Heart left ventricle (tissue), 16 donors: ENCODE data around the gene FER. TPM values are rescaled to one million over a fixed set of nuclear protein-coding genes. Genes with fewer than 3 reads are reported as not detected.
A peak's percentile ranks its signal among the peaks of the same experiment; 100 is the strongest.

Source experiments
- ATAC-seq, 4 donors: fragments of 200-7000 bp; cut with Tn5 transposase; one replicate each; pipeline ENCODE4 v1.9.1; 2020 to 2022; ENCODE audit warnings: moderate library complexity in 4 of 4, mild to moderate bottlenecking in 3 of 4, moderate number of reproducible peaks in 1 of 4
- DNase-seq, 5 donors: peaks; one replicate each; pipeline ENCODE4 v3.0.0-alpha.2; 2020
- H3K27ac ChIP-seq, 12 donors: fragments of 200-600 bp; sonication (generic) in 4 of 12; one replicate each; pipeline versions ENCODE4 v1.5.0 to v1.8.0; 2016 to 2022; ENCODE audit warnings: mild to moderate bottlenecking in 2 of 12
- H3K27me3 ChIP-seq, 9 donors: fragments of 200-600 bp; sonication (generic) in 2 of 9; one replicate each; pipeline versions ENCODE4 v1.5.1 to v1.8.0; 2016 to 2022; ENCODE audit warnings: mild to moderate bottlenecking in 3 of 9
- H3K36me3 ChIP-seq, 9 donors: fragments of 200-600 bp; sonication (generic) in 2 of 9; one replicate each; pipeline versions ENCODE4 v1.5.0 to v1.8.0; 2018 to 2022; ENCODE audit warnings: mild to moderate bottlenecking in 2 of 9
- H3K4me1 ChIP-seq, 12 donors: fragments of 200-600 bp; sonication (generic) in 4 of 12; one replicate each; pipeline versions ENCODE4 v1.5.0 to v1.8.0; 2016 to 2022; ENCODE audit warnings: mild to moderate bottlenecking in 3 of 12
- H3K4me3 ChIP-seq, 12 donors: fragments of 200-600 bp; sonication (generic) in 4 of 12; one replicate each; pipeline versions ENCODE4 v1.5.0 to v1.8.0; 2017 to 2022; ENCODE audit warnings: mild to moderate bottlenecking in 9 of 12, moderate library complexity in 4 of 12
- H3K9me3 ChIP-seq, 12 donors: fragments of 200-600 bp; sonication (generic) in 4 of 12; one replicate each; pipeline versions ENCODE4 v1.5.0 to v1.8.0; 2016 to 2022; ENCODE audit warnings: mild to moderate bottlenecking in 1 of 12
- POLR2A ChIP-seq, 2 donors: fragments of 450-650 bp; IDR thresholded peaks; one replicate each; pipeline ENCODE4 v1.6.1; 2017; ENCODE audit warnings: antibody characterized with exemption in 2 of 2, mild to moderate bottlenecking in 2 of 2, moderate library complexity in 2 of 2
- WGBS, 4 donors: extraction: QIAGEN DNeasy Blood & Tissue Kit in 2 of 4; methylation state at CpG; one replicate each; pipeline versions ENCODE4 v1.1.5 to v1.1.7; 2013 to 2018; 5-methylcytosine and 5-hydroxymethylcytosine counted together
- intact Hi-C, 10 donors: fragments of 100-400 bp; cut with DNase I; formaldehyde crosslinking; loops; one replicate each; pipeline versions ENCODE4 v1.11.1 to v1.14.2; 2022
- polyA plus RNA-seq, 2 donors: library from polyadenylated mRNA; stranded (reverse); fragments of 200-250 nt; gene quantifications; one replicate each; pipeline ENCODE4 v1.2.3, GENCODE V29; 2013
- total RNA-seq, 9 donors: library from RNA; depleted of rRNA in 2 of 9; stranded (reverse); fragments of >200 nt in 2 of 9; fragmentation: NEBNext Ultra II Directional in 3 of 9; extraction: Animal tissue kit (Norgen Biotek cat#: 25700) in 3 of 9; gene quantifications; one replicate each; pipeline versions ENCODE4 v1.1.0 to v1.2.4, GENCODE V29; 2016 to 2023
- TF ChIP-seq, protein P1 (sequence below), 12 donors: fragments of 200-600 bp; sonication (generic) in 4 of 12; IDR thresholded peaks; one replicate each; pipeline versions ENCODE4 v1.5.0 to v1.8.0; 2018 to 2022; ENCODE audit warnings: antibody characterized with exemption in 12 of 12, mild to moderate bottlenecking in 5 of 12
- donor health status: ischemic (EF 13 %, LVEDD 7.1; RV severe dilation, severe dysfunction).
- donor health status: healthy with polysubstance abuse.
- donor health status: DM: no; HTN: yes; CAD: no.
- donor health status: DM: no; HTN: no; CAD: no.
- donor health status: ischemic (EF 25% LVEDD 6.9; RV normal size, moderate dysfunction).
- donor health status: ischemic (EF 25% LVEDD 5.7; RV mildly dilated, moderate dysfunction).
- donor health status: healthy.
- donor health status: DM: yes; HTN: yes; CAD: no.
- donor health status: ischemic (EF 35%, LVEDD 5.7; RV mildly dilated, moderate dysfunction).
- donor health status: nonischemic (EF 11% LVEDD 7.7; RV severe dilation, severe dysfunction).
- donor health status: DM: yes; HTN: yes; CAD: no.
- donor health status: PGD.
- donor health status: ischemic (EF 29% LVEDD 5.4; RV normal size, mild dysfunction).
- donor health status: nonischemic (EF 23%, LVEDD 6.1; RV moderate dilation, normal function).

FER gene
- total and polyA plus RNA-seq, 11 donors: 1.4 to 25.7 (median 13.1) TPM

GRCh38 chr5:108739906-108740305 lies 7.8 kb upstream of the FER start:
- H3K9me3 ChIP-seq: no peaks in the 10 kb centered on the region
- H3K4me3 ChIP-seq: no peak overlapping the region
- 71 to 79% (median 75%) methylated on average over 5 of the region's 5 CpGs for WGBS, 4 donors
- H3K27me3 ChIP-seq: no peaks in the 10 kb centered on the region
- H3K27ac ChIP-seq: no peak overlapping the region
- DNase-seq (no peak), ATAC-seq (no peak)
- no peaks in the 10 kb centered on the region for H3K4me1 ChIP-seq
- no peaks in the 10 kb centered on the region for H3K36me3 ChIP-seq
- TF ChIP-seq POLR2A (IDR thresholded peaks at IDR 0.05): no peak
- TF ChIP-seq, protein P1, sequence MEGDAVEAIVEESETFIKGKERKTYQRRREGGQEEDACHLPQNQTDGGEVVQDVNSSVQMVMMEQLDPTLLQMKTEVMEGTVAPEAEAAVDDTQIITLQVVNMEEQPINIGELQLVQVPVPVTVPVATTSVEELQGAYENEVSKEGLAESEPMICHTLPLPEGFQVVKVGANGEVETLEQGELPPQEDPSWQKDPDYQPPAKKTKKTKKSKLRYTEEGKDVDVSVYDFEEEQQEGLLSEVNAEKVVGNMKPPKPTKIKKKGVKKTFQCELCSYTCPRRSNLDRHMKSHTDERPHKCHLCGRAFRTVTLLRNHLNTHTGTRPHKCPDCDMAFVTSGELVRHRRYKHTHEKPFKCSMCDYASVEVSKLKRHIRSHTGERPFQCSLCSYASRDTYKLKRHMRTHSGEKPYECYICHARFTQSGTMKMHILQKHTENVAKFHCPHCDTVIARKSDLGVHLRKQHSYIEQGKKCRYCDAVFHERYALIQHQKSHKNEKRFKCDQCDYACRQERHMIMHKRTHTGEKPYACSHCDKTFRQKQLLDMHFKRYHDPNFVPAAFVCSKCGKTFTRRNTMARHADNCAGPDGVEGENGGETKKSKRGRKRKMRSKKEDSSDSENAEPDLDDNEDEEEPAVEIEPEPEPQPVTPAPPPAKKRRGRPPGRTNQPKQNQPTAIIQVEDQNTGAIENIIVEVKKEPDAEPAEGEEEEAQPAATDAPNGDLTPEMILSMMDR (IDR thresholded peaks at IDR 0.05): no peak
- intact Hi-C loops: loop anchor here in 3 of 10 donors (10.0 kb wide), 3 partner anchors 355 to 945 kb away; partner anchors contain the start of genes FBXL17 (in 1 of the 3), MAN2A1 (in 1 of the 3) and PJA2 (in 1 of the 3)

DNA sequence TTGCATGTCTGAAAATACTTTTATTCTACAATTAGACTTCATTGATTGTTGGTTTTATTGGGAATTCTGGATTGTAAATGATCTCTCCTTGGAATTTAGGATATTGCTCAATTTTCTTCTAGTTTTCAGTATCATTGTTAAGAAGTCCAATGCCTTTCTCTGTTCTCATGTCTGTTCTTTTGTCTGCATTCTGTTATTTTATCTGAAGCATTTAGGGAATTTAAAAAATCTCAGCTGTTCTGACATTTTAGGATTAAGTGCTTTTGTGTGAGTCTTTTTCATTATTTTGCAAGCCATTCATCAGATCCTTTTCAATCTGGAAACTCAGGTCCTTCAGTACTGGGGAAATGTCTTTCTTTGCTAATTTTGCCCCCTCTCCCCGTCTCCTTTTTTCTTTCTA lies 4.4 kb upstream of the FER start:
- Histone ChIP-seq H3K9me3 (no peaks in the 10 kb centered on the region), H3K4me1 (peaks cover 0 to 9% (median 5%) of the 10 kb centered on the region in 12 donors), H3K27ac (no peak overlapping the region), H3K36me3 (no peaks in the 10 kb centered on the region), H3K4me3 (no peak overlapping the region), H3K27me3 (no peaks in the 10 kb centered on the region)
- TF ChIP-seq, protein P1 (IDR thresholded peaks at IDR 0.05): no peak
- TF ChIP-seq POLR2A (IDR thresholded peaks at IDR 0.05): no peak
- intact Hi-C loops: loop anchor here in 3 of 10 donors (10.0 kb wide), 3 partner anchors 359 to 941 kb away; partner anchors contain the start of genes FBXL17 (in 1 of the 3), MAN2A1 (in 1 of the 3) and PJA2 (in 1 of the 3)
- ATAC-seq (no peak), DNase-seq (no peak)
- 85 to 93% (median 90%) methylated on average over 1 of the region's 1 CpG for WGBS, 4 donors

GRCh38 chr5:108743846-108744245 lies 3.9 kb upstream of the FER start:
- TF ChIP-seq POLR2A (IDR thresholded peaks at IDR 0.05): no peak
- TF ChIP-seq, protein P1 (IDR thresholded peaks at IDR 0.05): no peak
- Histone ChIP-seq H3K4me1 (peaks cover 0 to 9% (median 5%) of the 10 kb centered on the region in 12 donors), H3K27ac (no peak overlapping the region), H3K9me3 (no peaks in the 10 kb centered on the region), H3K36me3 (no peaks in the 10 kb centered on the region), H3K27me3 (no peaks in the 10 kb centered on the region), H3K4me3 (no peak overlapping the region)
- ATAC-seq (no peak), DNase-seq (no peak)
- intact Hi-C loops: loop anchor here in 3 of 10 donors (10.0 kb wide), 3 partner anchors 359 to 941 kb away; partner anchors contain the start of genes FBXL17 (in 1 of the 3), MAN2A1 (in 1 of the 3) and PJA2 (in 1 of the 3)
- 72 to 77% (median 75%) methylated on average over 3 of the region's 3 CpGs for WGBS, 4 donors

GRCh38 chr5:108747111-108747773 lies 455 bp upstream of the FER start:
- TF ChIP-seq POLR2A (IDR thresholded peaks at IDR 0.05): no peak
- TF ChIP-seq, protein P1 (IDR thresholded peaks at IDR 0.05): no peak
- no peaks in the 10 kb centered on the region for H3K36me3 ChIP-seq
- H3K4me1 ChIP-seq: peaks cover 0 to 30% (median 8%) of the 10 kb centered on the region in 12 donors
- H3K4me3 ChIP-seq: peak overlapping the region; percentile 83 to 98 (median 91)
- DNase-seq (no peak), ATAC-seq (no peak)
- intact Hi-C loops: loop anchor here in 4 of 10 donors (5.0 to 10.0 kb wide), 4 partner anchors 362 to 938 kb away; partner anchors contain the start of genes PJA2 (in 2 of the 4), FBXL17 (in 1 of the 4) and MAN2A1 (in 1 of the 4)
- H3K27me3 ChIP-seq: no peaks in the 10 kb centered on the region
- peak overlapping the region; percentile 91 to 100 (median 97) for H3K27ac ChIP-seq
- WGBS, 4 donors: 29 to 40% (median 37%) methylated on average over 10 of the region's 10 CpGs
- no peaks in the 10 kb centered on the region for H3K9me3 ChIP-seq
